H9 (cell line): Measurements from ENCODE around the gene KCNH1. TPM values are rescaled to one million over a fixed set of nuclear protein-coding genes. Genes with fewer than 3 reads are reported as not detected.
A peak's percentile ranks its signal among the peaks of the same experiment; 100 is the strongest.

Experiments
- DNase-seq: peaks from one replicate; pipeline ENCODE4 v3.0.0-alpha.2; 2017
- H2AFZ ChIP-seq: one replicate; pipeline ENCODE4 v1.6.1; 2013; ENCODE audit warnings: mild to moderate bottlenecking, low read length, control low read depth, moderate library complexity
- H2AK5ac ChIP-seq: 2 replicates; pipeline ENCODE4 v1.6.1; 2013; ENCODE audit warnings: low read length, control low read depth, mixed read lengths; ENCODE audit not compliant: insufficient read length
- H2BK120ac ChIP-seq: one replicate; pipeline ENCODE4 v1.6.1; 2013; ENCODE audit warnings: low read depth, mild to moderate bottlenecking, low read length, control low read depth, inconsistent platforms; ENCODE audit not compliant: poor library complexity, severe bottlenecking
- H2BK12ac ChIP-seq: 2 replicates; pipeline ENCODE4 v1.6.1; 2013; ENCODE audit warnings: low read length, control low read depth, mixed read lengths, low read depth; ENCODE audit not compliant: insufficient read length
- H2BK15ac ChIP-seq: 2 replicates; pipeline ENCODE4 v1.6.1; 2013; ENCODE audit warnings: low read depth, low read length, control low read depth
- H2BK20ac ChIP-seq: one replicate; pipeline ENCODE4 v1.6.1; 2013; ENCODE audit warnings: low read depth, mild to moderate bottlenecking, low read length, control low read depth, inconsistent platforms; ENCODE audit not compliant: poor library complexity, severe bottlenecking
- H2BK5ac ChIP-seq: 2 replicates; pipeline ENCODE4 v1.6.1; 2013; ENCODE audit warnings: low read length, control low read depth, mixed read lengths; ENCODE audit not compliant: insufficient read length
- H3K14ac ChIP-seq: 2 replicates; pipeline ENCODE4 v1.6.1; 2013; ENCODE audit warnings: low read length, control low read depth; ENCODE audit not compliant: insufficient read depth
- H3K18ac ChIP-seq: 2 replicates; pipeline ENCODE4 v1.6.1; 2013; ENCODE audit warnings: low read depth, mild to moderate bottlenecking, mixed read lengths, low read length, control low read depth; ENCODE audit not compliant: insufficient read length
- H3K23ac ChIP-seq: 2 replicates; pipeline ENCODE4 v1.6.1; 2013; ENCODE audit warnings: low read length, control low read depth, mixed read lengths, low read depth; ENCODE audit not compliant: insufficient read length
- H3K23me2 ChIP-seq: 2 replicates; pipeline ENCODE4 v1.6.1; 2013; ENCODE audit warnings: low read depth, mild to moderate bottlenecking, mixed read lengths, low read length, control low read depth; ENCODE audit not compliant: insufficient read length, poor library complexity, severe bottlenecking
- H3K27ac ChIP-seq: 2 replicates; pipeline ENCODE4 v1.5.1; 2013; ENCODE audit warnings: low read length, control low read depth, mixed read lengths, low read depth; ENCODE audit not compliant: insufficient read length
- H3K27me3 ChIP-seq: 2 replicates; pipeline ENCODE4 v1.6.1; 2013; ENCODE audit warnings: low read length, control low read depth, inconsistent platforms; ENCODE audit not compliant: insufficient read depth
- H3K4ac ChIP-seq: 2 replicates; pipeline ENCODE4 v1.6.1; 2013; ENCODE audit warnings: low read depth, mild to moderate bottlenecking, control low read depth, inconsistent platforms, low read length, moderate library complexity
- H3K4me1 ChIP-seq: 2 replicates; pipeline ENCODE4 v1.6.1; 2013; ENCODE audit warnings: low read length, control low read depth, inconsistent platforms; ENCODE audit not compliant: insufficient read depth
- H3K4me2 ChIP-seq: 2 replicates; pipeline ENCODE4 v1.6.1; 2013; ENCODE audit warnings: low read length, control low read depth, mixed read lengths; ENCODE audit not compliant: insufficient read length, insufficient read depth
- H3K56ac ChIP-seq: 2 replicates; pipeline ENCODE4 v1.6.1; 2013; ENCODE audit warnings: low read depth, mild to moderate bottlenecking, mixed read lengths, low read length, control low read depth; ENCODE audit not compliant: insufficient read length
- H3K79me1 ChIP-seq: 2 replicates; pipeline ENCODE4 v1.6.1; 2013; ENCODE audit warnings: low read depth, mild to moderate bottlenecking, moderate library complexity, low read length, control low read depth, inconsistent platforms; ENCODE audit not compliant: insufficient read depth, poor library complexity, severe bottlenecking
- H3K79me2 ChIP-seq: 2 replicates; pipeline ENCODE4 v1.6.1; 2013; ENCODE audit warnings: low read length, control low read depth, inconsistent platforms; ENCODE audit not compliant: insufficient read depth
- H3K9ac ChIP-seq: 2 replicates; pipeline ENCODE4 v1.6.1; 2013; ENCODE audit warnings: low read length, control low read depth, mixed read lengths; ENCODE audit not compliant: insufficient read length; ENCODE audit errors: extremely low read depth
- H3K9me3 ChIP-seq: one replicate; pipeline ENCODE4 v1.6.1; 2013; ENCODE audit warnings: low read depth, low read length, inconsistent platforms; ENCODE audit not compliant: control insufficient read depth
- H3T11ph ChIP-seq: one replicate; pipeline ENCODE4 v1.6.1; 2013; ENCODE audit warnings: mild to moderate bottlenecking, low read length, control low read depth, inconsistent platforms
- H4K20me1 ChIP-seq: one replicate; pipeline ENCODE4 v1.6.1; 2013; ENCODE audit not compliant: control insufficient read depth, insufficient read length, insufficient read depth
- H4K5ac ChIP-seq: 2 replicates; pipeline ENCODE4 v1.6.1; 2013; ENCODE audit warnings: low read depth, mild to moderate bottlenecking, mixed read lengths, low read length, control low read depth; ENCODE audit not compliant: insufficient read length
- H4K8ac ChIP-seq: replicated peaks from 2 replicates; pipeline ENCODE4 v1.6.1; 2013; ENCODE audit warnings: low read length, control low read depth, mixed read lengths, low read depth; ENCODE audit not compliant: insufficient read length
- H4K91ac ChIP-seq: 2 replicates; pipeline ENCODE4 v1.6.1; 2013; ENCODE audit warnings: low read depth, mild to moderate bottlenecking, moderate library complexity, mixed read lengths, low read length, control low read depth; ENCODE audit not compliant: insufficient read length
- H3K27ac Mint-ChIP-seq, 3 experiments: 2 replicates in 2 of 3; 3 replicates in 1 of 3; pipeline ENCODE4 v1.8.0; 2020 to 2021; ENCODE audit warnings: mixed read lengths in 3 of 3, mild to moderate bottlenecking in 1 of 3, moderate library complexity in 1 of 3
- H3K27me3 Mint-ChIP-seq: 2 replicates; pipeline ENCODE4 v1.8.0; 2021; ENCODE audit warnings: low read depth, mild to moderate bottlenecking, moderate library complexity, mixed read lengths
- H3K36me3 Mint-ChIP-seq, 3 experiments: 2 replicates in 2 of 3; 3 replicates in 1 of 3; pipeline ENCODE4 v1.8.0; 2020 to 2021; ENCODE audit warnings: low read depth in 3 of 3, mixed read lengths in 3 of 3; ENCODE audit not compliant: insufficient read depth in 1 of 3
- H3K4me1 Mint-ChIP-seq, 2 experiments: 2 replicates each; pipeline ENCODE4 v1.8.0; 2020; ENCODE audit warnings: mixed read lengths in 2 of 2
- H3K4me3 Mint-ChIP-seq, 2 experiments: 2 replicates in 1 of 2; 3 replicates in 1 of 2; pipeline ENCODE4 v1.8.0; 2020 to 2021; ENCODE audit warnings: mild to moderate bottlenecking in 2 of 2, mixed read lengths in 2 of 2, moderate library complexity in 1 of 2
- H3K9me3 Mint-ChIP-seq, 2 experiments: 2 replicates in 1 of 2; 3 replicates in 1 of 2; pipeline ENCODE4 v1.8.0; 2020; ENCODE audit warnings: mild to moderate bottlenecking in 2 of 2, mixed read lengths in 2 of 2, moderate library complexity in 1 of 2
- WGBS: extraction: QIAGEN DNeasy Blood & Tissue Kit; methylation state at CpG from one replicate; pipeline ENCODE4 v1.1.7; 2013; ENCODE audit warnings: missing lambda C conversion rate, low lambda C conversion rate, mixed read lengths; ENCODE audit not compliant: insufficient read length; ENCODE audit errors: extremely low coverage; 5-methylcytosine and 5-hydroxymethylcytosine counted together
- total RNA-seq: library from RNA; stranded (reverse); gene quantifications from 2 replicates; pipeline ENCODE4 v1.2.1, GENCODE V29; 2021
- TF ChIP-seq, protein P1 (sequence below): fragments of 200-600 bp; sonication (generic); conservative IDR thresholded peaks from 3 replicates; pipeline ENCODE4 v1.8.0; 2021; ENCODE audit warnings: antibody characterized with exemption, mild to moderate bottlenecking

The KCNH1 gene
- total RNA-seq, 1 experiment from 2014 or later = 0.11 TPM

GRCh38 chr1:210822932-210823331 is 311.0 kb downstream of the KCNH1 start:
- no CpG with 5 or more reads among the region's 1 CpG for WGBS
- H4K20me1 ChIP-seq = no peaks in the 10 kb centered on the region
- H3K27me3 Mint-ChIP-seq = peaks cover 3% of the 10 kb centered on the region

More at GRCh38 chr1:210822932-210823331, 311.0 kb downstream of the KCNH1 start:
- TF ChIP-seq, protein P1, sequence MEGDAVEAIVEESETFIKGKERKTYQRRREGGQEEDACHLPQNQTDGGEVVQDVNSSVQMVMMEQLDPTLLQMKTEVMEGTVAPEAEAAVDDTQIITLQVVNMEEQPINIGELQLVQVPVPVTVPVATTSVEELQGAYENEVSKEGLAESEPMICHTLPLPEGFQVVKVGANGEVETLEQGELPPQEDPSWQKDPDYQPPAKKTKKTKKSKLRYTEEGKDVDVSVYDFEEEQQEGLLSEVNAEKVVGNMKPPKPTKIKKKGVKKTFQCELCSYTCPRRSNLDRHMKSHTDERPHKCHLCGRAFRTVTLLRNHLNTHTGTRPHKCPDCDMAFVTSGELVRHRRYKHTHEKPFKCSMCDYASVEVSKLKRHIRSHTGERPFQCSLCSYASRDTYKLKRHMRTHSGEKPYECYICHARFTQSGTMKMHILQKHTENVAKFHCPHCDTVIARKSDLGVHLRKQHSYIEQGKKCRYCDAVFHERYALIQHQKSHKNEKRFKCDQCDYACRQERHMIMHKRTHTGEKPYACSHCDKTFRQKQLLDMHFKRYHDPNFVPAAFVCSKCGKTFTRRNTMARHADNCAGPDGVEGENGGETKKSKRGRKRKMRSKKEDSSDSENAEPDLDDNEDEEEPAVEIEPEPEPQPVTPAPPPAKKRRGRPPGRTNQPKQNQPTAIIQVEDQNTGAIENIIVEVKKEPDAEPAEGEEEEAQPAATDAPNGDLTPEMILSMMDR = no peak
- Histone ChIP-seq H3K9ac (no peak overlapping the region), H4K5ac (no peak overlapping the region), H2BK5ac (no peak overlapping the region), H2BK12ac (no peak overlapping the region), H4K8ac (no peak overlapping the region), H3K23me2 (no peaks in the 10 kb centered on the region), H2BK120ac (no peak overlapping the region), H3K18ac (no peak overlapping the region), H2BK20ac (no peak overlapping the region), H3T11ph (no peak overlapping the region), H3K56ac (no peak overlapping the region), H2AK5ac (no peak overlapping the region), H3K27ac (no peak overlapping the region), H3K4ac (no peak overlapping the region), H3K27me3 (no peaks in the 10 kb centered on the region), H3K4me1 (no peaks in the 10 kb centered on the region), H3K4me2 (no peak overlapping the region), H2AFZ (no peak overlapping the region), H4K91ac (no peak overlapping the region), H3K79me1 (no peaks in the 10 kb centered on the region), H3K9me3 (no peaks in the 10 kb centered on the region), H3K14ac (no peak overlapping the region), H3K23ac (no peak overlapping the region), H2BK15ac (no peak overlapping the region), H3K79me2 (no peaks in the 10 kb centered on the region)
- peak overlapping the region in 1 of 3 experiments; percentile 46; a peak in 1 of 7 replicates for H3K27ac Mint-ChIP-seq
- H3K4me1 Mint-ChIP-seq = no peaks in the 10 kb centered on the region
- no peak overlapping the region for H3K4me3 Mint-ChIP-seq
- no peak for DNase-seq
- no peaks in the 10 kb centered on the region for H3K36me3 Mint-ChIP-seq
- H3K9me3 Mint-ChIP-seq = no peaks in the 10 kb centered on the region
